ENCODE measurements around the gene CES4A.
"Not testable (repeated sequence)": the region's sequence is repeated elsewhere in the genome, so short reads cannot be mapped to it uniquely, and the experiment has no call there.

The CES4A gene

GRCh38 chr16:66940236-66940635 lies 48.2 kb upstream of the CES4A start:
- ATAC-seq, result no peak
- no peak for TF ChIP-seq TOX (CRISPR knock-in tag; IDR thresholded peaks at IDR 0.05; ENCODE audit: borderline replicate concordance)
- TF ChIP-seq ZNF70 (CRISPR knock-in tag; IDR thresholded peaks at IDR 0.05), result no peak
- TF ChIP-seq PPARA (CRISPR knock-in tag; IDR thresholded peaks at IDR 0.05; ENCODE audit: borderline replicate concordance), result no peak
- TF ChIP-seq, protein P1, sequence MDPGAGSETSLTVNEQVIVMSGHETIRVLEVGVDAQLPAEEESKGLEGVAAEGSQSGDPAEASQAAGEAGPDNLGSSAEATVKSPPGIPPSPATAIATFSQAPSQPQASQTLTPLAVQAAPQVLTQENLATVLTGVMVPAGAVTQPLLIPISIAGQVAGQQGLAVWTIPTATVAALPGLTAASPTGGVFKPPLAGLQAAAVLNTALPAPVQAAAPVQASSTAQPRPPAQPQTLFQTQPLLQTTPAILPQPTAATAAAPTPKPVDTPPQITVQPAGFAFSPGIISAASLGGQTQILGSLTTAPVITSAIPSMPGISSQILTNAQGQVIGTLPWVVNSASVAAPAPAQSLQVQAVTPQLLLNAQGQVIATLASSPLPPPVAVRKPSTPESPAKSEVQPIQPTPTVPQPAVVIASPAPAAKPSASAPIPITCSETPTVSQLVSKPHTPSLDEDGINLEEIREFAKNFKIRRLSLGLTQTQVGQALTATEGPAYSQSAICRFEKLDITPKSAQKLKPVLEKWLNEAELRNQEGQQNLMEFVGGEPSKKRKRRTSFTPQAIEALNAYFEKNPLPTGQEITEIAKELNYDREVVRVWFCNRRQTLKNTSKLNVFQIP (CRISPR knock-in tag; IDR thresholded peaks at IDR 0.05; ENCODE audit: borderline replicate concordance, low read depth), result no peak
- TF ChIP-seq ZFP30 (CRISPR knock-in tag; IDR thresholded peaks at IDR 0.05), result no peak
- no peak for TF ChIP-seq ESRRG (CRISPR knock-in tag; IDR thresholded peaks at IDR 0.05)
- no peak for TF ChIP-seq BACH2 (CRISPR knock-in tag; IDR thresholded peaks at IDR 0.05; ENCODE audit: borderline replicate concordance)
- TF ChIP-seq ZNF8 (CRISPR knock-in tag; IDR thresholded peaks at IDR 0.05), result no peak

- ATAC-seq, result no peak
- no peak for TF ChIP-seq TCF4 (CRISPR knock-in tag; IDR thresholded peaks at IDR 0.05; ENCODE audit: borderline replicate concordance)
- no peak for TF ChIP-seq BACH2 (CRISPR knock-in tag; IDR thresholded peaks at IDR 0.05; ENCODE audit: borderline replicate concordance)
- no peak for TF ChIP-seq ZNF565 (CRISPR knock-in tag; conservative IDR thresholded peaks at IDR 0.05; ENCODE audit: low read depth)
- no peak for TF ChIP-seq RARB (CRISPR knock-in tag; IDR thresholded peaks at IDR 0.05)
- TF ChIP-seq ZFP30 (CRISPR knock-in tag; IDR thresholded peaks at IDR 0.05), result no peak
- TF ChIP-seq CSRNP3 (CRISPR knock-in tag; IDR thresholded peaks at IDR 0.05), result no peak
- TF ChIP-seq SNAI2 (CRISPR knock-in tag; IDR thresholded peaks at IDR 0.05), result no peak
- TF ChIP-seq OSR1 (CRISPR knock-in tag; IDR thresholded peaks at IDR 0.05), result no peak
- no peak for TF ChIP-seq ZC3H10 (CRISPR knock-in tag; IDR thresholded peaks at IDR 0.05)
- TF ChIP-seq GLIS3 (CRISPR knock-in tag; IDR thresholded peaks at IDR 0.05), result no peak
These were observed 45.4 kb upstream of the CES4A start for GRCh38 chr16:66942981-66943380.

DNA sequence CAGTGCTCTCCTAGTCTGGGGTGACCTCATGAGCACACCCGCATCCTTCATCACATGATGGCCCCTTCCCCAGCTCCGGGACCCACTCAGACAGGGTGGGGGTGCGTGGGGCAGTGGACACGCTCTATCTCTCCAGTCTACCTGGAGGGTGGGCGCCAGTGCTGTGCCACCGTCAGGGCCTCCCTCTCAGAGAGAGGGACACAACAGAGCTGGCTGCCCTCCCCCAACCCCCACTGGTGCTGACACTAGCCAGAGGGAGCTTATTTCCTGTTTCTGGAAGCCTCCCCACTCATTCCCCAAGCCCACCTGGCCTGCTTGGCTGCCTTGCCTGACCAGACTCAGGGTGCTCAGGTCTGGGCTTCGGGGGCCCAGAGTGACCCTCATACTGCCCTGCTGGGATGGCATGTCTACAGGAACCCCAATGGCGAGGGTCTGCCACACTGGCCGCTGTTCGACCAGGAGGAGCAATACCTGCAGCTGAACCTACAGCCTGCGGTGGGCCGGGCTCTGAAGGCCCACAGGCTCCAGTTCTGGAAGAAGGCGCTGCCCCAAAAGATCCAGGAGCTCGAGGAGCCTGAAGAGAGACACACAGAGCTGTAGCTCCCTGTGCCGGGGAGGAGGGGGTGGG lies 44.8 kb upstream of the CES4A start:
- TF ChIP-seq, protein P2, sequence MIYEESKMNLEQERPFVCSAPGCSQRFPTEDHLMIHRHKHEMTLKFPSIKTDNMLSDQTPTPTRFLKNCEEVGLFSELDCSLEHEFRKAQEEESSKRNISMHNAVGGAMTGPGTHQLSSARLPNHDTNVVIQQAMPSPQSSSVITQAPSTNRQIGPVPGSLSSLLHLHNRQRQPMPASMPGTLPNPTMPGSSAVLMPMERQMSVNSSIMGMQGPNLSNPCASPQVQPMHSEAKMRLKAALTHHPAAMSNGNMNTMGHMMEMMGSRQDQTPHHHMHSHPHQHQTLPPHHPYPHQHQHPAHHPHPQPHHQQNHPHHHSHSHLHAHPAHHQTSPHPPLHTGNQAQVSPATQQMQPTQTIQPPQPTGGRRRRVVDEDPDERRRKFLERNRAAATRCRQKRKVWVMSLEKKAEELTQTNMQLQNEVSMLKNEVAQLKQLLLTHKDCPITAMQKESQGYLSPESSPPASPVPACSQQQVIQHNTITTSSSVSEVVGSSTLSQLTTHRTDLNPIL (CRISPR knock-in tag; IDR thresholded peaks at IDR 0.05; ENCODE audit: low read depth), result no peak
- TF ChIP-seq ZNF8 (CRISPR knock-in tag; IDR thresholded peaks at IDR 0.05), result no peak
- no peak for ATAC-seq

DNA sequence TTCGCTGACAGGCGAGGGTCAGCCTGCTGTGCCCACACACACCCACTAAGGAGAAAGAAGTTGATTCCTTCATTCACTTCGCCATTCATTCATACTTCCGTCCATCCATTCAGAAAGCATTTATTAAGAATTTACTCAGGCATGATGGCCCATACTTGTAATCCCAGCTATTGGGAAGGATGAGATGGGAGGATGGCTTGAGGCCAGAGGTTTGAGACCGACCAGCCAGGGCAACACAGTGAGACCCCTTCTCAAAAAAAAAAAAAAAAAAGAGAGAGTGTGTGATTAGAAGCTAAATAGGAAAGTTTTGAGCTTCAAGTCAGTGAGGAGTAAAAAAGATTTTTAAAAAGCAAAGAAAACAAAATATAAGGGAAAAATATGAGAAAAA lies 44.3 kb upstream of the CES4A start:
- no peak for ATAC-seq
- TF ChIP-seq ZFP30 (CRISPR knock-in tag; IDR thresholded peaks at IDR 0.05), result no peak

DNA sequence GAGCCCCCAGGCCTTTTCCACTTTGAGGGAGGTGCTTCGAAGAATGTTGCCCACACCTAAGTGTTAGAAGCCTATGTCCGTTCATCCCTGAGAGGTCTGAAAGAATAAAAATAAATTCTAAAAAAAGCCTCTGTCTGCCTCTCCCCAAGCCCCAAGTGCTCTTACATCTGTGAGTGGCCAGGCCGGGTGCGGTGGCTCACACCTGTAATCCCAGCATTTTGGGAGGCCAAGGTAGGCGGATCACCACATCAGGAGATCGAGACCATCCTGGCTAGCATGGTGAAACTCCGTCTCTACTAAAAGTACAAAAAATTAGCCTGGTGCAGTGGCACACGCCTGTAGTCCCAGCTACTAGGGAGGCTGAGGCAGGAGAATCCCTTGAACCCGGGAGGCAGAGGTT lies 43.4 kb upstream of the CES4A start:
- ATAC-seq, result not testable (repeated sequence)

DNA sequence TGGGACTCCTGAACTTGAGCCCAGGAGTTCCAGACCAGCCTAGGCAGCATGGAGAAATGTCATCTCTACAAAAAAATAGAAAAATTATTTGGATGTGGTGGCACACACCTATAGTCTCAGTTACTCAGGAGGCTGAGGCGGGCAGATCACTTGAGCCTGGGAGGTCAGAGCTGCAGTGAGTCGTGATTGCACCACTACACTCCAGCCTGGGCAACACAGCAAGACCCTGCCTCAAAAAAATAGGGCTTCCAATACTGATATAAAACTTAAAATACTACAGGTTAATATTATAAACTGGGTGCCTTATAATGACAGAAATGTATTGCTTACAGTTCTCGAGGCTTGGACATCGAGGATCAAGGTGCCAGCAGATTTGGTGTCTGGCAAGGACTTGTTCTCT lies 42.5 kb upstream of the CES4A start:
- TF ChIP-seq OSR1 (CRISPR knock-in tag; IDR thresholded peaks at IDR 0.05) (no peak), TCF4 (CRISPR knock-in tag; IDR thresholded peaks at IDR 0.05; ENCODE audit: borderline replicate concordance) (no peak), PPARA (CRISPR knock-in tag; IDR thresholded peaks at IDR 0.05; ENCODE audit: borderline replicate concordance) (no peak), RARB (CRISPR knock-in tag; IDR thresholded peaks at IDR 0.05) (no peak), ZC3H10 (CRISPR knock-in tag; IDR thresholded peaks at IDR 0.05) (no peak), TSHZ2 (CRISPR knock-in tag; IDR thresholded peaks at IDR 0.05) (no peak), BACH2 (CRISPR knock-in tag; IDR thresholded peaks at IDR 0.05; ENCODE audit: borderline replicate concordance) (no peak), ZFP3 (CRISPR knock-in tag; IDR thresholded peaks at IDR 0.05) (no peak), ISL1 (CRISPR knock-in tag; IDR thresholded peaks at IDR 0.05) (no peak), ZNF565 (CRISPR knock-in tag; conservative IDR thresholded peaks at IDR 0.05; ENCODE audit: low read depth) (no peak), CSRNP3 (CRISPR knock-in tag; IDR thresholded peaks at IDR 0.05) (no peak), ARNTL (CRISPR knock-in tag; IDR thresholded peaks at IDR 0.05; ENCODE audit: borderline replicate concordance, low read depth) (no peak)
- ATAC-seq, result no peak
